Esophagus muscularis mucosa (tissue), 3 donors: ENCODE data around the gene PARS2.

Experiments
- CTCF ChIP-seq, 3 experiments: fragments of 200-600 bp in 2 of 3; fragments of 450-650 bp in 1 of 3; sonication (generic) in 2 of 3; IDR thresholded peaks; one replicate each; pipeline ENCODE4 v1.5.1; 2017 to 2019; ENCODE audit warnings: antibody characterized with exemption in 3 of 3, mild to moderate bottlenecking in 2 of 3, moderate library complexity in 1 of 3
- POLR2A ChIP-seq: fragments of 450-650 bp; IDR thresholded peaks from one replicate; pipeline ENCODE4 v1.6.1; 2017; ENCODE audit warnings: antibody characterized with exemption, moderate library complexity, mild to moderate bottlenecking, low read depth

DNA sequence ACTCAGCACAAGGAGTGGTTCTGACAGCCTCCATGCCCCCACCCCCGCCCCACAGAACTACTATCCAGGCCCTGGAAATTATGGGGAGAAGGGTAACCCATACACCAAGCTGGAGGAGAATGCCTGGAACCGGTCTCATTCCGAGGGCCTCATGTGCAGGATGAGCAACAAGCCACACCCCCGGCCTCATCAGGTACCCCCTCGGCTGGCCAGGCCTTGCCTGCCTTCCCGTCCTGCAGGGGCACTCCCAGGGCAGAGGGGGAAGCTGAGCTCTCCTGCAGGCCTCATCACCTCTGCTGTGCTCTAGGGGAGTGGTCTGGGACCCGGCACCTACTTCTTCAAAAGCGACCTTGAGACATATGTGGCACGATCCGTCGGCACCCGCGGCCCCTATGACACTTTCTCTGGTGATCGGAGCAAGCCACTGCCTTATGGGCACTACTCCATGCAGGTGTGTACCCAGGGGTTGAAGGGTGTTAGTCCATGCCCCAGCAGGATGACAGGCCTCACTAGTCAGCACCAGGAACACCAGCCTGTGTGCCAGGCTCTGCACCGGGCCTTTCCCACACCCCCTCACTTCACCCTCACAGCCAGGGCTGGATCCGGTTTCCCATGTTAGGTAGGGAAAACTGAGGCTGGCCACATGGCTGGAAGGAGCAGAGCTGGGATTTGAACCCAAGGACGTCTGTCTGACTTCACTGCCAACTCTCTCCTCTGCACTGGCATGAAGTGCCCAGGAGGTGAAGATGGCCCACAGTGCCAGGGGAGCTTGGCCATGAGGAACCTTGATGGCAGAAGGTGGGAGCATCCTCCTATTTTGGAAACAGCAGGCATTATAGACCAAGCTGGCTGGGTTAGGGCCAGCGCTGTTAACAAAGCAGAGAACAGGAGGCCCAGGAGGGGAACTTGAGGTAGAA lies 47.7 kb upstream of the PARS2 start:
- TF ChIP-seq CTCF (IDR thresholded peaks at IDR 0.05), result no peak
- no peak for TF ChIP-seq POLR2A
